Adrenal gland (tissue), 12 donors: ENCODE measurements around the gene RASSF9. TPM values are rescaled to one million over a fixed set of nuclear protein-coding genes. Genes with fewer than 3 reads are reported as not detected.

Source experiments
- DNase-seq, 7 donors: peaks; one replicate each; pipeline ENCODE4 v3.0.0-alpha.2; 2019 to 2020
- H3K27ac ChIP-seq, 5 donors: fragments of 200-600 bp; sonication (generic) in 4 of 5; 1 replicate in 3 of 5; 2 replicates in 2 of 5; pipeline versions ENCODE4 v1.5.1 to v1.8.0; 2016 to 2020; ENCODE audit warnings: mild to moderate bottlenecking in 1 of 5
- H3K27me3 ChIP-seq: fragments of 200-600 bp; 2 replicates; pipeline ENCODE4 v1.8.0; 2021
- H3K36me3 ChIP-seq, 2 donors: fragments of 200-600 bp; replicated peaks in 1 of 2; 1 replicate in 1 of 2; 2 replicates in 1 of 2; pipeline versions ENCODE4 v1.5.1 to v1.8.0; 2018 to 2022
- H3K4me1 ChIP-seq, 2 donors: fragments of 200-600 bp; replicated peaks in 1 of 2; 1 replicate in 1 of 2; 2 replicates in 1 of 2; pipeline versions ENCODE4 v1.5.1 to v1.8.0; 2018 to 2021
- H3K4me3 ChIP-seq, 4 donors: fragments of 200-600 bp; sonication (generic) in 3 of 4; one replicate each; pipeline ENCODE4 v1.5.1; 2016 to 2018
- H3K9me3 ChIP-seq, 3 donors: fragments of 200-600 bp; sonication (generic) in 1 of 3; replicated peaks in 1 of 3; 1 replicate in 2 of 3; 2 replicates in 1 of 3; pipeline versions ENCODE4 v1.5.1 to v1.8.0; 2016 to 2021
- POLR2A ChIP-seq, 2 donors: fragments of 450-650 bp; IDR thresholded peaks; one replicate each; pipeline ENCODE4 v1.6.1; 2017; ENCODE audit warnings: antibody characterized with exemption in 2 of 2, mild to moderate bottlenecking in 2 of 2, moderate library complexity in 1 of 2
- WGBS, 4 donors: extraction: QIAGEN DNeasy Blood & Tissue Kit in 2 of 4; methylation state at CpG; one replicate each; pipeline versions ENCODE4 v1.1.5 to v1.1.7; 2013 to 2017; 5-methylcytosine and 5-hydroxymethylcytosine counted together
- intact Hi-C, 2 donors: fragments of 100-400 bp; cut with DNase I; formaldehyde crosslinking; loops; one replicate each; pipeline versions ENCODE4 v1.14.1 to v1.15.0; 2022 to 2023
- polyA plus RNA-seq, 3 donors: library from polyadenylated mRNA; stranded (reverse); fragments of 200-250 nt in 2 of 3; fragments of 350-450 nt in 1 of 3; fragmentation: Illumina TruSeq in 1 of 3; extraction: RNeasy Lipid Tissue Mini Kit (QIAGEN cat#74804) in 1 of 3; gene quantifications; one replicate each; pipeline ENCODE4 v1.2.3, GENCODE V29; 2013 to 2014
- total RNA-seq, 9 donors: library from RNA; depleted of rRNA in 4 of 9; stranded (reverse); fragments of >200 nt in 4 of 9; fragments of 120-200 nt in 1 of 9; fragmentation: NEBNext Ultra II Directional in 1 of 9; extraction: Animal tissue kit (Norgen Biotek cat#: 25700) in 1 of 9; gene quantifications; one replicate each; pipeline versions ENCODE4 v1.1.0 to v1.2.4, GENCODE V29; 2013 to 2023
- TF ChIP-seq, protein P1 (sequence below), 6 experiments: fragments of 450-650 bp in 4 of 6; fragments of 200-600 bp in 2 of 6; sonication (generic) in 1 of 6; IDR thresholded peaks; 1 replicate in 5 of 6; 2 replicates in 1 of 6; pipeline versions ENCODE4 v1.5.1 to v1.8.0; 2016 to 2021; ENCODE audit warnings: antibody characterized with exemption in 6 of 6, mild to moderate bottlenecking in 2 of 6, moderate library complexity in 1 of 6
- donor health status: healthy with polysubstance abuse.
- donor health status: Bipolar disorder and iron deficiency.
- donor health status: DM: yes; HTN: yes; CAD: no.
- donor health status: DM: no; HTN: no; CAD: no.
- donor health status: DM: no; HTN: no; CAD: no.
- donor health status: DM: yes; HTN: yes; CAD: no.

RASSF9 gene
- total and polyA plus RNA-seq, 12 donors, result 0.50 to 4.3 (median 1.4) TPM

GRCh38 chr12:85759623-85760022 lies 76.6 kb downstream of the RASSF9 start:
- no peak overlapping the region for H3K27ac ChIP-seq
- no peaks in the 10 kb centered on the region for H3K36me3 ChIP-seq
- H3K27me3 ChIP-seq, result no peaks in the 10 kb centered on the region
- TF ChIP-seq POLR2A (IDR thresholded peaks at IDR 0.05), result no peak
- TF ChIP-seq, protein P1, sequence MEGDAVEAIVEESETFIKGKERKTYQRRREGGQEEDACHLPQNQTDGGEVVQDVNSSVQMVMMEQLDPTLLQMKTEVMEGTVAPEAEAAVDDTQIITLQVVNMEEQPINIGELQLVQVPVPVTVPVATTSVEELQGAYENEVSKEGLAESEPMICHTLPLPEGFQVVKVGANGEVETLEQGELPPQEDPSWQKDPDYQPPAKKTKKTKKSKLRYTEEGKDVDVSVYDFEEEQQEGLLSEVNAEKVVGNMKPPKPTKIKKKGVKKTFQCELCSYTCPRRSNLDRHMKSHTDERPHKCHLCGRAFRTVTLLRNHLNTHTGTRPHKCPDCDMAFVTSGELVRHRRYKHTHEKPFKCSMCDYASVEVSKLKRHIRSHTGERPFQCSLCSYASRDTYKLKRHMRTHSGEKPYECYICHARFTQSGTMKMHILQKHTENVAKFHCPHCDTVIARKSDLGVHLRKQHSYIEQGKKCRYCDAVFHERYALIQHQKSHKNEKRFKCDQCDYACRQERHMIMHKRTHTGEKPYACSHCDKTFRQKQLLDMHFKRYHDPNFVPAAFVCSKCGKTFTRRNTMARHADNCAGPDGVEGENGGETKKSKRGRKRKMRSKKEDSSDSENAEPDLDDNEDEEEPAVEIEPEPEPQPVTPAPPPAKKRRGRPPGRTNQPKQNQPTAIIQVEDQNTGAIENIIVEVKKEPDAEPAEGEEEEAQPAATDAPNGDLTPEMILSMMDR (IDR thresholded peaks at IDR 0.05), result no peak
- H3K4me3 ChIP-seq, result no peak overlapping the region
- 87 to 94% (median 91%) methylated on average over 3 of the region's 3 CpGs for WGBS, 4 donors
- no peaks in the 10 kb centered on the region for H3K4me1 ChIP-seq
- H3K9me3 ChIP-seq, result no peaks in the 10 kb centered on the region
- DNase-seq, result no peak
- intact Hi-C loops, result no loop called here

DNA sequence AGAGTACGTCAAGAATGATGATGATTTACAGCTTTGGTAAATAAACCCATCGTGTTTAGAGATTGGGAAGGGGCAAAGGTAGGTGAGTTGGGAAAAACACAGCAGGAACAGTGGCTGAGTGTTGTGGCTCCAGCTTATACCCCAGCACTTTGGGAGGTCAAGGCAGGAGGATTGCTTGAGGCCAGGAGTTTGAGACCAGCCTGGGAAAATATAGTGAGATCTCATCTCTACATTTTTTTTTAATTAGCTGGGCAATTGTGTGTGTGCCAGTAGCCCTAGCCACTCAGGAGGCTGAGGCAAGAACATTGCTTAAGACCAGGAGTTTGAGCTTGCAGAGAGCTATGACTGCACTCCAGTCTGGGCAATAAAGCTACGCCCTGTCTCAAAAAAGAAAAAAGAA lies 77.1 kb downstream of the RASSF9 start:
- Histone ChIP-seq H3K27me3 (no peaks in the 10 kb centered on the region), H3K27ac (no peak overlapping the region), H3K4me1 (no peaks in the 10 kb centered on the region), H3K4me3 (no peak overlapping the region), H3K36me3 (no peaks in the 10 kb centered on the region), H3K9me3 (no peaks in the 10 kb centered on the region)
- no peak for DNase-seq
- no peak for TF ChIP-seq POLR2A (IDR thresholded peaks at IDR 0.05)
- TF ChIP-seq, protein P1 (IDR thresholded peaks at IDR 0.05), result no peak
- intact Hi-C loops, result no loop called here
- WGBS, 4 donors, result 55 to 72% (median 61%) methylated on average over 3 of the region's 3 CpGs

GRCh38 chr12:85755760-85756159 lies 80.4 kb downstream of the RASSF9 start:
- Histone ChIP-seq H3K4me1 (no peaks in the 10 kb centered on the region), H3K27me3 (no peaks in the 10 kb centered on the region), H3K36me3 (no peaks in the 10 kb centered on the region), H3K4me3 (no peak overlapping the region), H3K27ac (no peak overlapping the region), H3K9me3 (no peaks in the 10 kb centered on the region)
- no peak for TF ChIP-seq POLR2A (IDR thresholded peaks at IDR 0.05)
- TF ChIP-seq, protein P1 (IDR thresholded peaks at IDR 0.05), result no peak
- intact Hi-C loops, result no loop called here
- DNase-seq, result no peak

Other genes with a start within 250 kb of the RASSF9 start
- gene NTS, start 37.9 kb upstream of the RASSF9 start, total RNA-seq, result 10 to 100 TPM in 1 of 9 donors, 1 to 10 TPM in 1, under 1 TPM in 4, not detected in 3; 0.21 to 18.7 (median 0.38) TPM
- gene NTS, start 37.9 kb upstream of the RASSF9 start, polyA plus RNA-seq, result 1 to 10 TPM in 1 of 3 donors, under 1 TPM in 2; 0.16 to 4.2 (median 0.48) TPM